ENCODE data around the gene SLC30A1. TPM values are rescaled to one million over a fixed set of nuclear protein-coding genes. Genes with fewer than 3 reads are reported as not detected.

The SLC30A1 gene
- total and polyA plus RNA-seq, 2 of the 13 experiments (the other 11 are each of a cell fraction or from before 2014, with no cell fraction given) = 5.9 to 24.4 TPM

DNA sequence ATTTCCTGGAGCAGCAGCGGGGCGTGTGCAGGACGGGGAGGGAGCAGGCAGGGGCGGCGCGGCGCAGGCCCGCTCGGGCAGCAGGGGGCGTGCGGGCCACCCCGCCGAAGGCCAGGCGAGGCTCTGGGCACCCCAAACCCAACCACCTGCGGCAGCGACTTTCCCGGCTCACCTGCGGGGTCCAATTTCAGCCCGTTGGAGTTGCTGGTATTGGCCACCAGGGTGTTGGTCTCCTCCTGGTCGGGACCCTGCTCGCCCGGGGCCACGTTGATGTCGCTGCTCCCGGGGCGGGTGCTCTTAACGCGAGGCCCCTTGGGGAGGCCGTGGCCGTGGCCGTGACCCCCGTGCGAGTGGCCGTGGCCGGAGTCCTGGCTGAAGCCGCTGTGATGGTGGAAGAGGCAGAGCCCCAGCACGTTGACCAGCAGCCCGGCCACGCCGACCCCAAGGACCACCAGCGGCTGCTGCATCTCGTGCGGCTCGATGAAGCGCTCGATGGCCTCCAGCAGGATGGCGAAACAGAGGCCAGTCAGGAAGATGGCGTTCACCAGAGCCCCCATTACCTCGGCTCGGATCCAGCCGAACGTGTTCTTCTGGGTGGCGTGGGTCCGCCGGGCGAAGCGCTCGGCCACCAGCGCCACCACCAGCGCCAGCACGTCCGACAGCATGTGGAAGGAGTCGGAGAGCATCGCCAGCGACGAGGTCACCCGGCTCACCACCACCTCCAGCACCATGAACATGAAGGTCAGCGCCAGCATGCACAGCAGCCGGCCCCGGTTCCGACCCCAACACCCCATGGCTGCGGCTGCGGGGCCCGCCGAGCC is 932 bp downstream of the SLC30A1 start (continued):
- no peak for TF ChIP-seq JUNB (CRISPR knock-in tag; IDR thresholded peaks at IDR 0.05; ENCODE audit: borderline replicate concordance)
- TF ChIP-seq CCAR2 (optimal IDR thresholded peaks at IDR 0.05; ENCODE audit: low read depth, low read length) = no peak
- peak; percentile 85; the same call in 1 of the 2 replicates for TF ChIP-seq ZNF709 (CRISPR knock-in tag; IDR thresholded peaks at IDR 0.05)
- TF ChIP-seq GABPB1 (CRISPR knock-in tag; IDR thresholded peaks at IDR 0.05) = peak; percentile 49; the same call in 1 of the 2 replicates
- TF ChIP-seq CAMTA2 (CRISPR knock-in tag; IDR thresholded peaks at IDR 0.05; ENCODE audit: borderline replicate concordance) = 0 out of 2 replicates have a peak, but pooled peaks have one; percentile 23
- peak; percentile 15; the same call in 1 of the 2 replicates for TF ChIP-seq ZNF160 (CRISPR knock-in tag; IDR thresholded peaks at IDR 0.05)
- peak; percentile 43 for TF ChIP-seq TAF1 (CRISPR knock-in tag; IDR thresholded peaks at IDR 0.05)
- no peak for TF ChIP-seq HOXD1 (CRISPR knock-in tag; IDR thresholded peaks at IDR 0.05)
- no peak for TF ChIP-seq ZNF790 (CRISPR knock-in tag; IDR thresholded peaks at IDR 0.05; ENCODE audit: borderline replicate concordance)
- TF ChIP-seq ZNF235 (CRISPR knock-in tag; IDR thresholded peaks at IDR 0.05; ENCODE audit: borderline replicate concordance) = 0 out of 2 replicates have a peak, but pooled peaks have one; percentile 80
- peak; percentile 77 for TF ChIP-seq HIVEP1 (CRISPR knock-in tag; IDR thresholded peaks at IDR 0.05)
- TF ChIP-seq HNRNPH1 (optimal IDR thresholded peaks at IDR 0.05; ENCODE audit: low read depth, low read length) = no peak
- TF ChIP-seq, protein P1, sequence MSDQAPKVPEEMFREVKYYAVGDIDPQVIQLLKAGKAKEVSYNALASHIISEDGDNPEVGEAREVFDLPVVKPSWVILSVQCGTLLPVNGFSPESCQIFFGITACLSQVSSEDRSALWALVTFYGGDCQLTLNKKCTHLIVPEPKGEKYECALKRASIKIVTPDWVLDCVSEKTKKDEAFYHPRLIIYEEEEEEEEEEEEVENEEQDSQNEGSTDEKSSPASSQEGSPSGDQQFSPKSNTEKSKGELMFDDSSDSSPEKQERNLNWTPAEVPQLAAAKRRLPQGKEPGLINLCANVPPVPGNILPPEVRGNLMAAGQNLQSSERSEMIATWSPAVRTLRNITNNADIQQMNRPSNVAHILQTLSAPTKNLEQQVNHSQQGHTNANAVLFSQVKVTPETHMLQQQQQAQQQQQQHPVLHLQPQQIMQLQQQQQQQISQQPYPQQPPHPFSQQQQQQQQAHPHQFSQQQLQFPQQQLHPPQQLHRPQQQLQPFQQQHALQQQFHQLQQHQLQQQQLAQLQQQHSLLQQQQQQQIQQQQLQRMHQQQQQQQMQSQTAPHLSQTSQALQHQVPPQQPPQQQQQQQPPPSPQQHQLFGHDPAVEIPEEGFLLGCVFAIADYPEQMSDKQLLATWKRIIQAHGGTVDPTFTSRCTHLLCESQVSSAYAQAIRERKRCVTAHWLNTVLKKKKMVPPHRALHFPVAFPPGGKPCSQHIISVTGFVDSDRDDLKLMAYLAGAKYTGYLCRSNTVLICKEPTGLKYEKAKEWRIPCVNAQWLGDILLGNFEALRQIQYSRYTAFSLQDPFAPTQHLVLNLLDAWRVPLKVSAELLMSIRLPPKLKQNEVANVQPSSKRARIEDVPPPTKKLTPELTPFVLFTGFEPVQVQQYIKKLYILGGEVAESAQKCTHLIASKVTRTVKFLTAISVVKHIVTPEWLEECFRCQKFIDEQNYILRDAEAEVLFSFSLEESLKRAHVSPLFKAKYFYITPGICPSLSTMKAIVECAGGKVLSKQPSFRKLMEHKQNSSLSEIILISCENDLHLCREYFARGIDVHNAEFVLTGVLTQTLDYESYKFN (CRISPR knock-in tag; conservative IDR thresholded peaks at IDR 0.05) = no peak; the same call in 1 of the 2 replicates
- no peak for TF ChIP-seq SYNCRIP (IDR thresholded peaks at IDR 0.05; ENCODE audit: insufficient read depth, low read depth, low read length)
- no peak for TF ChIP-seq ZNF251 (CRISPR knock-in tag; IDR thresholded peaks at IDR 0.05)
- TF ChIP-seq ZNF207 (IDR thresholded peaks at IDR 0.05; ENCODE audit: borderline replicate concordance) = no peak
- no peak for TF ChIP-seq ZNF24 (IDR thresholded peaks at IDR 0.05)
- no peak for TF ChIP-seq ZNF558 (CRISPR knock-in tag; IDR thresholded peaks at IDR 0.05; ENCODE audit: borderline replicate concordance)
- peak; percentile 65; the same call in 1 of the 2 replicates for TF ChIP-seq SPEN (CRISPR knock-in tag; IDR thresholded peaks at IDR 0.05; ENCODE audit: low read depth)
- peak; percentile 77; the same call in 1 of the 2 replicates for TF ChIP-seq ZNF333 (CRISPR knock-in tag; IDR thresholded peaks at IDR 0.05; ENCODE audit: borderline replicate concordance)
- TF ChIP-seq SKI (IDR thresholded peaks at IDR 0.05; ENCODE audit: partially characterized antibody) = peak; percentile 70
- TF ChIP-seq SMC3 (IDR thresholded peaks at IDR 0.05; ENCODE audit: low read length) = peak; percentile 47; the same call in 1 of the 2 replicates
- peak; percentile 71; the same call in 1 of the 2 replicates for TF ChIP-seq ZBTB7B (CRISPR knock-in tag; IDR thresholded peaks at IDR 0.05)
- 0 out of 2 replicates have a peak, but pooled peaks have one; percentile 68 for TF ChIP-seq ZNF589 (CRISPR knock-in tag; conservative IDR thresholded peaks at IDR 0.05)

Data from HepG2 (cell line).